K562 (cell line): ENCODE results near the gene LAGE3. TPM values are rescaled to one million over a fixed set of nuclear protein-coding genes. Genes with fewer than 3 reads are reported as not detected.

ENCODE experiments used
- ATF1 ChIP-seq, 2 experiments: fragments of 450-650 bp in 1 of 2; IDR thresholded peaks; 2 replicates each; pipeline ENCODE4 v1.6.1; 2016; ENCODE audit warnings: missing compliant biosample characterization in 1 of 2, missing genetic modification characterization in 1 of 2
- BRD4 ChIP-seq: fragments of 200-600 bp; sonication (generic); IDR thresholded peaks from 2 replicates; pipeline ENCODE4 v1.6.1; 2017; ENCODE audit warnings: inconsistent platforms
- CBX3 ChIP-seq, 2 experiments: IDR thresholded peaks; 1 replicate in 1 of 2; 2 replicates in 1 of 2; pipeline ENCODE4 v1.6.1; 2012; ENCODE audit warnings: inconsistent platforms in 2 of 2, low read length in 2 of 2, borderline replicate concordance in 1 of 2, control low read depth in 1 of 2
- CHAMP1 ChIP-seq: fragments of 450-650 bp; IDR thresholded peaks from 2 replicates; pipeline ENCODE4 v1.6.1; 2016; ENCODE audit warnings: mild to moderate bottlenecking
- DDX20 ChIP-seq: fragments of 450-650 bp; IDR thresholded peaks from 2 replicates; pipeline ENCODE4 v1.6.1; 2016; ENCODE audit warnings: missing genetic modification characterization, low read depth, mild to moderate bottlenecking, missing compliant biosample characterization, moderate library complexity
- ERF ChIP-seq: fragments of 450-650 bp; formaldehyde crosslinking; IDR thresholded peaks from 2 replicates; pipeline ENCODE4 v1.4.0; 2020; ENCODE audit warnings: mild to moderate bottlenecking, mixed read lengths
- EWSR1 ChIP-seq: fragments of 450-650 bp; IDR thresholded peaks from 2 replicates; pipeline ENCODE4 v1.6.1; 2018; ENCODE audit warnings: borderline replicate concordance, mild to moderate bottlenecking, low read depth, moderate library complexity; ENCODE audit not compliant: partially characterized antibody
- FOS ChIP-seq: IDR thresholded peaks from 3 replicates; pipeline ENCODE4 v1.6.1; 2011; ENCODE audit not compliant: insufficient read length; ENCODE audit errors: extremely low read depth
- FOXM1 ChIP-seq, 2 experiments: fragments of 450-650 bp in 1 of 2; sonication (generic) in 1 of 2; formaldehyde crosslinking in 1 of 2; IDR thresholded peaks; 2 replicates each; pipeline versions ENCODE4 v1.6.1 to v1.9.0; 2017 to 2022; ENCODE audit warnings: low read depth in 2 of 2, mild to moderate bottlenecking in 2 of 2, missing genetic modification reagents in 1 of 2, moderate library complexity in 1 of 2
- GABPB1 ChIP-seq: sonication (generic); formaldehyde crosslinking; IDR thresholded peaks from 2 replicates; pipeline ENCODE4 v1.8.0; 2022; ENCODE audit warnings: mild to moderate bottlenecking, missing genetic modification reagents
- HOXB6 ChIP-seq: fragments of 250-450 bp; sonication (Bioruptor Pico); IDR thresholded peaks from 2 replicates; pipeline ENCODE4 v1.5.1; 2022; ENCODE audit warnings: mild to moderate bottlenecking, borderline replicate concordance
- MECOM ChIP-seq: fragments of 250-450 bp; sonication (Bioruptor Pico); IDR thresholded peaks from 2 replicates; pipeline ENCODE4 v1.8.0; 2022; ENCODE audit warnings: inconsistent platforms
- MITF ChIP-seq: IDR thresholded peaks from 2 replicates; pipeline ENCODE4 v1.6.1; 2014; ENCODE audit warnings: antibody characterized with exemption
- NELFE ChIP-seq: IDR thresholded peaks from 2 replicates; pipeline ENCODE4 v1.6.1; 2011; ENCODE audit warnings: mild to moderate bottlenecking; ENCODE audit not compliant: insufficient read depth, insufficient read length
- NFE2 ChIP-seq: IDR thresholded peaks from 2 replicates; pipeline ENCODE4 v1.6.1; 2014; ENCODE audit warnings: antibody characterized with exemption, low read depth
- OTX1 ChIP-seq: fragments of 450-650 bp; formaldehyde crosslinking; IDR thresholded peaks from 2 replicates; pipeline ENCODE4 v1.4.0; 2022; ENCODE audit warnings: mild to moderate bottlenecking
- PCBP2 ChIP-seq: fragments of 200-400 bp; formaldehyde crosslinking; IDR thresholded peaks from 2 replicates; pipeline ENCODE4 v1.6.1; 2018; ENCODE audit warnings: low read length, low read depth, mild to moderate bottlenecking, moderate library complexity; ENCODE audit not compliant: poor library complexity, severe bottlenecking
- PHF21A ChIP-seq: fragments of 450-650 bp; IDR thresholded peaks from 2 replicates; pipeline ENCODE4 v1.6.1; 2017; ENCODE audit warnings: low read depth, borderline replicate concordance
- SIRT6 ChIP-seq: IDR thresholded peaks from one replicate; pipeline ENCODE4 v1.6.1; 2012; ENCODE audit warnings: low read depth, mild to moderate bottlenecking, control low read depth, inconsistent platforms, low read length, moderate library complexity
- SRSF3 ChIP-seq: fragments of 200-400 bp; formaldehyde crosslinking; IDR thresholded peaks from 2 replicates; pipeline ENCODE4 v1.6.1; 2016; ENCODE audit warnings: mild to moderate bottlenecking, low read length, moderate library complexity; ENCODE audit not compliant: insufficient read depth
- SRSF7 ChIP-seq: fragments of 200-400 bp; formaldehyde crosslinking; optimal IDR thresholded peaks from 2 replicates; pipeline ENCODE3; 2017; ENCODE audit warnings: mild to moderate bottlenecking, low read depth, low read length
- TFAM ChIP-seq: fragments of 250-450 bp; sonication (Bioruptor Pico); conservative IDR thresholded peaks from 2 replicates; pipeline ENCODE4 v1.5.0; 2021; ENCODE audit warnings: mild to moderate bottlenecking, moderate library complexity
- XRCC5 ChIP-seq: fragments of 200-400 bp; formaldehyde crosslinking; IDR thresholded peaks from 2 replicates; pipeline ENCODE4 v1.6.1; 2017; ENCODE audit warnings: low read depth, mild to moderate bottlenecking, low read length
- ZFP36 ChIP-seq: fragments of 150-350 bp; IDR thresholded peaks from 2 replicates; pipeline ENCODE4 v1.6.1; 2018; ENCODE audit warnings: low read length, low read depth; ENCODE audit not compliant: partially characterized antibody
- ZNF644 ChIP-seq: fragments of 200-800 bp; sonication (Bioruptor generic); IDR thresholded peaks from 2 replicates; pipeline ENCODE4 v1.6.1; 2016; ENCODE audit warnings: low read depth, missing genetic modification characterization, missing compliant biosample characterization
- polyA plus RNA-seq, 8 experiments: library from polyadenylated mRNA; depleted of rRNA in 4 of 8; stranded (reverse) in 5 of 8; unstranded in 3 of 8; fragments of >200 nt; fragmentation: Nextera tagmentation in 2 of 8; fragmentation: Illumina TruSeq in 1 of 8; extraction: Ambion mirVana in 2 of 8; extraction: Trizol in 1 of 8; gene quantifications; 2 replicates each; pipeline versions ENCODE4 v1.2.1 to v1.2.3, GENCODE V29; 2011 to 2014; ENCODE audit warnings: inconsistent platforms in 1 of 8, missing spikeins in 1 of 8
- total RNA-seq, 7 experiments: library from RNA; depleted of rRNA in 6 of 7; stranded (reverse); fragments of >200 nt in 6 of 7; fragmentation: Illumina TruSeq in 2 of 7; extraction: Trizol in 2 of 7; gene quantifications; 2 replicates each; pipeline versions ENCODE4 v1.2.1 to v1.2.3, GENCODE V29; 2011 to 2021; ENCODE audit warnings: low replicate concordance in 1 of 7

Gene LAGE3
- total and polyA plus RNA-seq, 9 of the 15 experiments (the other 6 are each of a cell fraction or from before 2014, with no cell fraction given): 28.2 to 125 (median 35.8) TPM

GRCh38 chrX:154478728-154479622 is at the start of gene LAGE3 (continued):
- TF ChIP-seq HOXB6 (CRISPR knock-in tag): no peak
- no peak for TF ChIP-seq SRSF3
- no peak for TF ChIP-seq MECOM (CRISPR knock-in tag)
- TF ChIP-seq ZFP36: no peak
- TF ChIP-seq PCBP2: no peak
- no peak for TF ChIP-seq FOXM1 (IDR thresholded peaks at IDR 0.05; ENCODE audit: low read depth)
- peak; percentile 47; the same call in 1 of the 2 replicates for TF ChIP-seq FOXM1 (CRISPR knock-in tag; IDR thresholded peaks at IDR 0.05; ENCODE audit: low read depth)
- no peak for TF ChIP-seq SIRT6
- TF ChIP-seq CBX3 (IDR thresholded peaks at IDR 0.05; ENCODE audit: borderline replicate concordance in 1 of 2, low read length in 2 of 2): no peak; a peak in 1 of 3 replicates
- TF ChIP-seq NELFE: no peak
- peak; percentile 69; the same call in 1 of the 2 replicates for TF ChIP-seq GABPB1 (CRISPR knock-in tag)
- TF ChIP-seq FOS: no peak
- TF ChIP-seq DDX20: no peak
- peak; percentile 45; the same call in 1 of the 2 replicates for TF ChIP-seq MITF
- TF ChIP-seq CHAMP1: no peak
- TF ChIP-seq TFAM: no peak
- no peak for TF ChIP-seq ATF1 (CRISPR knock-in tag; IDR thresholded peaks at IDR 0.05)
- peak; percentile 72 for TF ChIP-seq ATF1 (tag; IDR thresholded peaks at IDR 0.05)
- no peak for TF ChIP-seq OTX1 (CRISPR knock-in tag)
- TF ChIP-seq XRCC5: no peak
- no peak for TF ChIP-seq ERF
- no peak for TF ChIP-seq NFE2
- no peak for TF ChIP-seq PHF21A
- no peak for TF ChIP-seq BRD4
- TF ChIP-seq EWSR1: no peak
- no peak for TF ChIP-seq ZNF644 (tag)
- TF ChIP-seq SRSF7: no peak
